ENCODE results near the gene HDAC9. TPM values are rescaled to one million over a fixed set of nuclear protein-coding genes. Genes with fewer than 3 reads are reported as not detected.

Gene HDAC9
- total RNA-seq, 6 donors from 2014 or later = 8.4 to 23.1 (median 10.4) TPM

DNA sequence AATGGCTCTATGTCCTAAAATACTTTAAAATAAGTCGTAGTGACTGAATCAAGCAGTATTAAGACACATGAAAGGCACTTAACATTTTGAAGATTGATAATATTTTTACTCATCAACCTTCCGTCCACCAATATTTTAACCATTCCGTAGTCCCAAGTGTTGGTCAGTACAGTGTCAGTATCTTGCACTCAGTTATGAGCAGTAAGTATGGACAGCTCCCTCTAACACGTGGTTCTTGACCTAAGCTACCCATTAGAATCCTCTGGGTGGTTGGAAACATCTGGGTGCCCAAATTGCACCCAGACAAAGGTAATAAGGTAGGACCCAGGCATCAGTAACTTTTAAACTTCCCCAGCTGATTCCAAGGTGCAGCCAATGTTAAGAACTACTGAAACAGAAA lies 260.2 kb downstream of the HDAC9 start:
- Histone ChIP-seq H3K27ac (no peak overlapping the region), H3K4me3 (no peak overlapping the region), H3K36me3 (no peaks in the 10 kb centered on the region), H3K4me1 (no peaks in the 10 kb centered on the region), H3K9me3 (no peaks in the 10 kb centered on the region), H3K27me3 (no peaks in the 10 kb centered on the region)
- no peak for TF ChIP-seq POLR2A (IDR thresholded peaks at IDR 0.05)
- TF ChIP-seq, protein P1, sequence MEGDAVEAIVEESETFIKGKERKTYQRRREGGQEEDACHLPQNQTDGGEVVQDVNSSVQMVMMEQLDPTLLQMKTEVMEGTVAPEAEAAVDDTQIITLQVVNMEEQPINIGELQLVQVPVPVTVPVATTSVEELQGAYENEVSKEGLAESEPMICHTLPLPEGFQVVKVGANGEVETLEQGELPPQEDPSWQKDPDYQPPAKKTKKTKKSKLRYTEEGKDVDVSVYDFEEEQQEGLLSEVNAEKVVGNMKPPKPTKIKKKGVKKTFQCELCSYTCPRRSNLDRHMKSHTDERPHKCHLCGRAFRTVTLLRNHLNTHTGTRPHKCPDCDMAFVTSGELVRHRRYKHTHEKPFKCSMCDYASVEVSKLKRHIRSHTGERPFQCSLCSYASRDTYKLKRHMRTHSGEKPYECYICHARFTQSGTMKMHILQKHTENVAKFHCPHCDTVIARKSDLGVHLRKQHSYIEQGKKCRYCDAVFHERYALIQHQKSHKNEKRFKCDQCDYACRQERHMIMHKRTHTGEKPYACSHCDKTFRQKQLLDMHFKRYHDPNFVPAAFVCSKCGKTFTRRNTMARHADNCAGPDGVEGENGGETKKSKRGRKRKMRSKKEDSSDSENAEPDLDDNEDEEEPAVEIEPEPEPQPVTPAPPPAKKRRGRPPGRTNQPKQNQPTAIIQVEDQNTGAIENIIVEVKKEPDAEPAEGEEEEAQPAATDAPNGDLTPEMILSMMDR (IDR thresholded peaks at IDR 0.05) = no peak
- no peak for TF ChIP-seq POLR2AphosphoS5 (IDR thresholded peaks at IDR 0.05)
- TF ChIP-seq EP300 (IDR thresholded peaks at IDR 0.05) = no peak
- DNase-seq = no peak
- 83 to 84% methylated on average over 4 of the region's 4 CpGs for WGBS, 2 donors
- ATAC-seq (ENCODE audit: low FRiP score in 2 of 2) = no peak

DNA sequence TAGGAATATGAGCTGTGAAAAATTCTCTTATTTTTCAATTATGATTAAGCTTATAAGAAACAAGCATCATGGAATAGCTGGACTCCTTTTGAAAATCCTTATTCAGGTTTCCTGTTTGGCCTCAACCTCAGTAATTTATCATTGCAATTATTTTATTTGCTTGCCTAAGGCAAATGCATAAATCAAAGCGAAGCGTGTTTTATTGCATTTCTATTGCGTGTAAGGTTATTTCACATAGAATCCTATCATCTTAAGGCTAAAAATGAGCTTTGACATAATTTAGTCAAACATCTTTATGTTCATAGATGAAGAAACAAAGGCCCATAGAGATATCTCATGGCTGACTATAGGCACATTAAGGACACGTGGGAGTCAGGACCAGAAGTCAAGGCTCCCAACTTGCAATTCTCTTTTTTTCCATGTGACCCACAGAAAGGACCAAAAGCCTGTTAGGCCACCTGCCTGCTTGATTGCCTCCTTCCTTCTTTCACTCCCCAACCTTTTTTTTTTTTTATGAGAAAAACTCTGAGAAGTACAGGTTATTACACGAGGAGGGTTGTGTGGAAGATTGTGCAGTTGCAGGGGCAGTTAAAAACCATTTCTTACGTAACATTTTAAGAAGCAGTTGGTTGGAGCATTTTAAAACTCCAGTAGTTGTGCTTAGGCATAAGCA lies 261.0 kb downstream of the HDAC9 start:
- no peak overlapping the region for H3K27ac ChIP-seq
- H3K4me1 ChIP-seq = no peaks in the 10 kb centered on the region
- H3K4me3 ChIP-seq = no peak overlapping the region
- H3K27me3 ChIP-seq = no peaks in the 10 kb centered on the region
- H3K9me3 ChIP-seq = no peaks in the 10 kb centered on the region
- DNase-seq = no peak
- 90% methylated on average over 6 of the region's 6 CpGs for WGBS, 2 donors
- no peak for TF ChIP-seq POLR2A (IDR thresholded peaks at IDR 0.05)
- TF ChIP-seq, protein P1 (IDR thresholded peaks at IDR 0.05) = no peak
- TF ChIP-seq POLR2AphosphoS5 (IDR thresholded peaks at IDR 0.05) = no peak
- TF ChIP-seq EP300 (IDR thresholded peaks at IDR 0.05) = no peak
- no peaks in the 10 kb centered on the region for H3K36me3 ChIP-seq
- no peak for ATAC-seq (ENCODE audit: low FRiP score in 2 of 2)

DNA sequence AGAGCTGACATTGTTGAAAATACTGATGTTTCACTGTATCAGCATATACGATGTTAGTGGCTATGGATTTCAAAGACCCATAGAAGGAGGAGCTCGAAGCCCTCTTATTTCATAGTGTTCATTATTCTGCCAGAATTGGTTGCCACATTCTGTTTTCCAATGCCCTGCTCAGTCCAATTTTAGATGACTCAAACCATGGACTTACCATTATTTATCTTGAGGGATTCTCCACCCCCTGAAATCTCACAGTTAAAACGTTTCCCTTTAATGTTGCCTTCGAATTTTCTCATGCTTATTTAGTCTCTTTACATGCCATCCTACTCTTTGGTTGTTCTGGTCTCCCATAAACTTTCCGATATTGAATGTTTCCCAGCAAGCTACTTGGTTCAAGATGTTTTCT lies 264.5 kb downstream of the HDAC9 start:
- 63 to 82% methylated on average over 5 of the region's 5 CpGs for WGBS, 2 donors
- Histone ChIP-seq H3K27ac (no peak overlapping the region), H3K9me3 (no peaks in the 10 kb centered on the region), H3K4me1 (no peaks in the 10 kb centered on the region), H3K36me3 (no peaks in the 10 kb centered on the region), H3K27me3 (no peaks in the 10 kb centered on the region), H3K4me3 (no peak overlapping the region)
- no peak for DNase-seq
- ATAC-seq (ENCODE audit: low FRiP score in 2 of 2) = no peak
- TF ChIP-seq EP300 (IDR thresholded peaks at IDR 0.05) (no peak), POLR2A (IDR thresholded peaks at IDR 0.05) (no peak), POLR2AphosphoS5 (IDR thresholded peaks at IDR 0.05) (no peak)
- TF ChIP-seq, protein P1 (IDR thresholded peaks at IDR 0.05) = no peak

DNA sequence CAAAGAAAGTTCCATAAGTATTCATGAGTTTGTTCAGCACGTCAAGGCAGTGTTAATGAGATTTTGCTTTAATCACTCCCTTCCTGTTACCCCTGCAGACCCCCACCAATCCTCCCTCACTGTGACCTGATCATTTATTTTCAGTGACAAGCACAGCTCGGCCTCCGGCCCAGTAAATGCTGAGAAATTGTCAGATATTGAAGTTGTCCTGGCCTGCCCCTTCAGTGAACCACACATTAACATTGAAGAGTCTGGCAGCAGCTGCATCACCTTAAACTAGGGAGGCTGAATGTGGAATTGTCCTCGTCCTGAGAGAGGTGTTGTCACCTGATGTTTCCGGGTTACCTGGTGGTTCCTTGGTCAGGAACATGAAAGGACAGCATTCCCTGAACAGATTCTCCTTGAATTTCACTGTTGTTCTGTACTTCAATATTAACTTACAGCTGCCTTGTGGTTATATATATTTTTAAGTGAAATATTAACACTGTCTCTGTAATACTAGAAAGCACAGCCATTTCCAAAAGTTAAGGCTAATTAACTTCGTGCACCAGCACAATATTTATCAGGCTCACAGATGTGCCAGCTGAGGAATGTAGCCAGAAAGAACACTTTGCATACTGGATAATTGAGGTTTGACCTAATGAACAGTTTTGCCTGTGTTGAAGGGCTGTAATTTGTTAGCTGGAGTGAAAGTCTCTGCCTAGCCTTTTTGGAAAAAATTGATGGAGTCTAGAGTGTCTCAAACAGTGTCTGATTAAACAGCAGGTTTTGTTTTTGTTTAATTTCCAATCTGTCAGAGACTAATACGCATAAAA lies 265.3 kb downstream of the HDAC9 start:
- Histone ChIP-seq H3K4me3 (no peak overlapping the region), H3K27me3 (no peaks in the 10 kb centered on the region), H3K36me3 (no peaks in the 10 kb centered on the region), H3K4me1 (no peaks in the 10 kb centered on the region), H3K27ac (no peak overlapping the region), H3K9me3 (no peaks in the 10 kb centered on the region)
- no peak for ATAC-seq (ENCODE audit: low FRiP score in 2 of 2)
- DNase-seq = no peak
- WGBS, 2 donors = 64 to 72% methylated on average over 7 of the region's 7 CpGs
- TF ChIP-seq, protein P1 (IDR thresholded peaks at IDR 0.05) = no peak
- TF ChIP-seq EP300 (IDR thresholded peaks at IDR 0.05) = no peak
- no peak for TF ChIP-seq POLR2AphosphoS5 (IDR thresholded peaks at IDR 0.05)
- no peak for TF ChIP-seq POLR2A (IDR thresholded peaks at IDR 0.05)
